ENCODE data around the gene PRRC2B.
A peak's percentile ranks its signal among the peaks of the same experiment; 100 is the strongest.
"Not testable (repeated sequence)": the region's sequence is repeated elsewhere in the genome, so short reads cannot be mapped to it uniquely, and the experiment has no call there.

Gene PRRC2B

DNA sequence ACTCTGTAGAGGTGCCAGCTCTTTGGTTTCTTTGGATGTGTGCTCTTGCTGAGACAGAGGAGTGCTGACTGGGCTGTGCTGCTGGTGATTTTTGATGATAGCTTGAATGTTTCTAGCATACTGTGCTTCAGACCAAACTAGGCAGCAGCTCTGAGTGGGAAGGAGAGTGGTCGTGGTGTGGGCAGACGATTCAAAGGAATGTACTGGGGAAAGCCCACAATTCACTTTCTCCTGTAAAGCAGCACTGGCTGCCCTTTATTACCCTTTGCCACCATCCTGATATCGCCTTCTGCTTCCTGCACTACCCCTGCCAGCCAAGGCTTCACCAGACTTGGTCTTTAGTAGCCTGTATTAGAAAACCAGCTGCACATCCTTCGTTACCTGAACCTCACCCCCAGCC, 45.3 kb downstream of the PRRC2B start:
- no peak for DNase-seq

DNA sequence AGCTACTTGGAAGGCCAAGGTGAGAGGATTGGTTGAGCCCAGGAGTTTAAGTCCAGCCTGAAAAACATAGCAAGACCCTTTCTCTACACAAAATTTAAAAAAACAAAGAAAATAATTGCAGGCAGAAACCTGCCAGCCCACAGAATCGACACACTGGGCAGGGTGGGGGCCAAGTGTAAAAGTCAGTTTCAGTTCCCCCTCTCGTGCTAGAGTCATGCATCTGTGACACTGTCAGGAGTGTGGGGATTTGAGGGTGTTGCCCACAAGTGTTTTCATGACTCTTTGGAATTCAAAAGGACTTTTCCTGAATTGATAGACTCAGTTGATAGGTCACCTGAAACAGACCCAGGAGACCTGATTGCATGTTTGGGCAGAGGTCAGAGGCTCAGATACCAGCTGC, 47.6 kb downstream of the PRRC2B start:
- DNase-seq = no peak

DNA sequence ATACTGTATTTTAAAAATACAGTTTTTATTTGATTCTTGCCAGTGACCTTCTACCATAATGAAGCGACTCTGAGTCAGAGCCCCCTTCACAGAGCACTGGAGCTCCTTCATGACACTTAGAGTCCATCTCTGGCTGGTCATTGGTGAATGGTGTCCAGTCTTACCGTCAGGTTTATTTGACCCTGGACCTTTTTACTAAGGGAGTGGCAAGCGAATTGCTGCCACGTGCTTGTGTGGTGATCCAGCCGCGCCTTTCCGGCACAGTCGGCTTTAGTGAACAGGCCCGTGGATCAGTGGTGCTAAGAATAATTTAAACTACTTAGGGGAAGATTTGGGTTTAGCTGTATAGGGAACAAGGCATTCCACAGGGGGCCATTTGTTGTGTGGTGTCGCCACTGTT, 48.5 kb downstream of the PRRC2B start:
- DNase-seq = no peak

DNA sequence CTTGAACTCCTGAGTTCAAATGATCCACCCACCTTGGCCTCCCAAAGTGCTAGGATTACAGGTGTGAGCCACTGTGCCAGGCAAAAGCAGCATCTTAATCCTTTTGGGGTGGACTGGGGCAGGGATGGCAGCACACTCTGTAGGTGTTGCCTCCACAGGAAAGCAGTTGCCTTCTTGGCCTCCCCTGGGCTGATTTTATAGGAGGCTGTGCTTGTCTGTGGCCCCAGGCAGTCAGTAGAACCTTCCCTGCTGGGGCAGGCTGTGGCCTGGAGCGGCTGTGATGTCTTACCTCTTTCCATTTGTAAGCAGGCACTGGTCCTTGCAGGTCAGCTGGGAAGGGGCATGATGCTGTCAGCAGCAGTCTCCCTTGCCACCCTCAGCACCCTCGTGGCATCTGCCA, 49.8 kb downstream of the PRRC2B start:
- no peak for DNase-seq

DNA sequence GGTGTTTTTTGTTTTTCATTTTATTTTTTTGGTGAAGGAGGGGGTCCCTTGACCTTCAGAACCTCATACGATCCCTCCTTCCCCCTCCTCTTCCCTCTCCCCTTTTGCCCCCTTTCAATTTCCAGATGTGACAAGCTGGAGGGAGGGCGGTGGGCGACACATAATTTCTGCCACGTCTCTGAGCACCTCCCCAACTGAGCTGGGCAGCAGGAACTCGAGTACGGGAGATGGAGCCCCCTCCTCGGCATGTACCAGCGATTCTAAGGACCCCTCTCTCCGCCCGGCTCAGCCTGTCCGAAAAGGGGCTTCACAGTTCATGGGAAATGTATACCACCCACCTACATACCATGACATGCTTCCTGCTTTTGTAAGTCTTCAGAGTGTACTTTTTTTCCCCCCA, 52.4 kb downstream of the PRRC2B start:
- no peak for DNase-seq

DNA sequence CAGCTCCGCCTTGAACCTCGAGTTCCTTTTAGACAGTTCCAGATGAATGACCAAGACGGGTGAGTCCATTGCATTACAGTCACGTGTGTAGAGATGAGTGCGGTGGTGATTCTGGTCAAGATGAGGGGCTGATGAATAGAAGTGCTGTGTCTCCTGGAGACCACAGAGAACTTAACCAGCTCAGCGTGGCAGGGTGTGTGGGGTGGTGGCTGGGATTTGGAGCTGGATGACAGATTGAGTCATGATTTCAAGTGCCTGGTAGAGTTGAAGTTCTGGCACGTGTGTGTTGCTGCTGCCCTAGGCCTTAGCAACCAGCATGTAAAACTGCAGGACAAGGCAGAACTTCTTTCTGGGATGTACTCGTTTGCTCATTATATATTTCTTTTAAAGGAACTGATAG, 53.3 kb downstream of the PRRC2B start:
- no peak for DNase-seq

DNA sequence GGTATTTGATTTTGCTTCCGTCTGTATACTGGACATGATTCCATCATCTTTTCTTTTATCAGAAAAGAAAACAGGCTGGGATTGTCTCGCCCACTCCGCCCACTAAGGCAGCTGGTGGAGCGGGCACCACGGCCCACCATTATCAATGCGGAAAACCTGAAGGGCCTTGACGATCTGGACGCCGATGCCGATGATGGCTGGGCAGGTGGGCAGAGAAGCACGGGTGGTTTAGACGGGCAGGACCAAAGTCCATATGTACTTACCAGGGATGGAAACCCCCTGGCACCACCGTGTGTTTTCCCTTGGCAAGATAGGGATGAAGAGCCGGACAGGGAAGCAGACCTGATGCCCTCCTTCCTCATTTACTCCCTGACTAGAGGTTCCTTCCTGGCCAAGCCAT, 53.7 kb downstream of the PRRC2B start:
- no peak for DNase-seq

DNA sequence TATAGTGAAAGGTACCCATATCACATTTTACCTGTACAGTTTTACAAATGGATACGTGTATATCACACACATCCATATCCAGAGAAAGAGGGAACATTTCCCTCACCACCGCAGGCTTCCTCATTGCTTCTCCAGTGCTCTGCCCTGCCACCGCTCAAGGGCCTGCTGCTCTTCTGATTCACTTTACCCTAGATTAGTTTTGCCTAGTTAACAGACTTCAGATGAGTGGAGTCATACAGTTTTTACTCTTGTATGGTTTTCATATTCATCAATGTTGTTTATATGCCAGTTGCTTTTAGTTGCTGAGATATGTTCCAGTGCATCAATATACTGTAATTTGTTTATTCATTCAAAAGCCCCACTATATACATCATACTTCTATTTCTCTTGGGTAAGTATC, 54.9 kb downstream of the PRRC2B start:
- DNase-seq = no peak

DNA sequence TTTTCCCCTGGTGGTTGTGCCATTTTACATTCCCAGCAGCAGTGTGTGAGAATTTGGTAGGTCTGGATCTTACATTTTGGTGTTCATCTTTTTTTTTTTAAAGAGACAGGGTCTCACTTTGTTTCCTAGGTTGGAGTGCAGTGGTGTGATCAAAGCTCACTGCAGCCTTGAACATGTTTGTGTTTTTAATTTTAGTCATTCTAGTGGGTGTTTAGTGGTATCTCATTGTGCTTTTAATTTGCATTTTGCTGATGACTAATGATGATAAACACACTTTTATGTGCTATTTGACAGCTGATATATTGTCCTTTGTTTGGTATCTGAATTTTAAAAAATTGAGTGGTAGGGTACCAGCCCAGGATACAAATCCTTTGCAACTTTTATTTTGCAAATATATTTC, 55.4 kb downstream of the PRRC2B start:
- no peak for DNase-seq

DNA sequence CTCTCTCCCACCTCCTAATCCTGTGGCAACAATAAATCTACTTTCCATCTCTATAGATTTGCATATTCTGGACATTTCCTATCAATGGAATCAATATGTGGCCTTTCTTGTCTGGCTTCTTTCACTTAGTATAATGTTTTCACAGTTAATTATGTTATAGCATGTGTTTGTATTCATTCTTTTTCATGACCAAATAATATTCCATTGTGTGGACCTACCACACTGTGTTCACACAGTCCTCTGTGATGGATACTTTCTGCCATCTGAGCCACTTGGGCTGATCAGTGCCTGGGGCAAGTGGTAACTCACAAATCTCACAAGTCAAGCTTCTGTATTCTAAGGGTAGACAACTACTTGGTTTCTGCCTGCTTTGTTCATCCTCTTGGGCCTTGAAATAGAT, 60.1 kb downstream of the PRRC2B start:
- no peak for DNase-seq

DNA sequence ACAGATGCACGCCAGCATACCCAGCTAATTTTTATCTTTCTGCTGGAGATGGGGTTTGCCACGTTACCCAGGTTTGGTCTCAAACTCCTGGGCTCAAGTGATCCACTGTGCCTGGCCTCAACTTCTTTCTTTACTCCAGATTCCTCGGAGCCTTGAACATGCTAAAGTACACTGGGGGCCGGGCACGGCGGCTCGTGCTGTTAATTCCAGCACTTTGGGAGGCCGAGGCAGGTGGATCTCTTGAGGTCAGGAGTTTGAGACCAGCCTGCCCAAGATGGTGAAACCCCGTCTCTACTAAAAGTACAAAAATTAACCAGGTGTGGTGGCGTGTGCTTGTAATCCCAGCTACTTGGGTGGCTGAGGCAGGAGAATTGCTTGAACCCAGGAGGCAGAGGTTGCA, 61.8 kb downstream of the PRRC2B start:
- DNase-seq = not testable (repeated sequence)

DNA sequence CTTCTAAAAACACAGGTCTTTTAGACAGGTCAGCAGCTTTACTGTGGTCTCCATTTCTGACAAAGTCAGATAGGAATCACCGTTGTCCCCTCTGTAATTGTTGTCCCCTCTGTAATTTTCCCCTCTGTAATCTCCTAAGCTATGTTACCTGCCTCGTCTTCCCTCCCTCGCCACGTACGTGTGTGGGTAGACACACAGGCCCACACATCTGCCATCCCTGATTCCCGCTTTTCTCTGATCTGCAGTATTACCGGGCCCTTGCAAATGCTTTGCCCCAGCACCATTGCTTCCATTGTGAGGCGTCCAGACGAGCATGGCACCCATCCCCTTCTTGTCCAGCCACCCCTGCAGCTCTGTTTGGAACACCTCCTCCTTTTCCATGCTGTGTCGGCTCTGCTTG, 63.9 kb downstream of the PRRC2B start:
- DNase-seq = no peak

DNA sequence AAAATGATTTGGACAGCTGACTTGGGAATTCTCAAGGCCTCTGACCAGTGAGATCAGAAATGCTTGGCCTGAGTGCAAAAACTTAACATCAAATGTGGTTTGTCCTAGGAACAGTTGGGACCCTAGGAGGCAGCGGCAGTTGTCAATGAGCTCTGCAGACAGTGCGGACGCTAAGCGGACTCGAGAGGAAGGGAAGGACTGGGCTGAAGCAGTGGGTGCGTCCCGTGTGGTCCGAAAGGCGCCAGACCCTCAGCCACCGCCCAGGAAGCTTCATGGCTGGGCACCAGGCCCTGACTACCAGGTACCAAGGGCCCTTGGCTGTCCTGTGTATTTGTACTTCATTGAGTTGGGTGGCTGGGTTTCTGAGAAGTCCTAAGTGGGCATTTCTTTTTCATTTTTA, 65.2 kb downstream of the PRRC2B start:
- DNase-seq = no peak

DNA sequence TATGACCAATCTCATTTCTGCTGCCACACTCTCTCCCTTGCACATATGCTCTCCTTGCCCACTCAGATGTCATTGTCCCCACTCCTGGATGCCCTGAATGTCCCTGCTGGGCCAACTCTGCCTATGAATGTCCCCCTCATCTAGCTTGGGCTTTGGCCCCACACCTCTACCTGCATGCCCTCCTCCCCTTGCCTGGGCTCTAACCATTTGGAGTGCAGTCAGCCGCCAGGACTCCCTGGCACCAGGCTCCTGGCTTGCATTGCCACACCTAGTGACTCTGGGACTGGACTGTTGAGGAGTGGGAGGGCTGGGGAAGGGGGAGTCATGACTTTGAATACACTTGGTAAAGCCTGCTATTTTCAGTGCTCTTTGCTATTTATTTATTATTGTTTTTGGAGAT, 67.3 kb downstream of the PRRC2B start:
- no peak for DNase-seq

DNA sequence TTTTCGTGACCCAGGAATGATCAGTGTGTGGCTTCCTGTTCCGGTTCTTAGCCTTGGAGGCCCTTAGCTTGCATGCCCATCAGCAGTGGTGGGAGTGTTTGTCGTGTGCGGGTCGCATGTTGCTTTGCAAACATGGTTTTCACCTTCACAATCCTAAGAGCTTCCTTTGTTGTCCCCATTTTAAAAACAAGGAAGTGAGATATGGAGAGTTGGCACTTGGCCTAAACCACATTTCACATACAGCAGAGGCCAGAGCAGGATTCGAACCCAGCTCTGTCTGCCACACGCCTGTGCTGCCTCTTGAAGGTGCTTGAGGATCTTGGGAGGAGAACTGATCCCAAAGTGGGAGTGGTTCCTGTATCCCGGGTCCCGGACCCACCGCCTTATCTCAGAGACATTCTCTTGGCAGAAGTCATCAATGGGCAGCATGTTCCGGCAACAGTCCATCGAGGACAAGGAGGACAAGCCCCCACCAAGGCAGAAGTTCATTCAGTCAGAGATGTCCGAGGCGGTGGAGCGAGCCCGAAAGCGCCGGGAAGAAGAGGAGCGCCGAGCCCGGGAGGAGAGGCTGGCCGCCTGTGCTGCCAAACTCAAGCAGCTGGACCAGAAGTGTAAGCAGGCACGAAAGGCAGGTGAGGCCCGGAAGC, 70.6 kb downstream of the PRRC2B start:
- DNase-seq = peak; percentile 27

DNA sequence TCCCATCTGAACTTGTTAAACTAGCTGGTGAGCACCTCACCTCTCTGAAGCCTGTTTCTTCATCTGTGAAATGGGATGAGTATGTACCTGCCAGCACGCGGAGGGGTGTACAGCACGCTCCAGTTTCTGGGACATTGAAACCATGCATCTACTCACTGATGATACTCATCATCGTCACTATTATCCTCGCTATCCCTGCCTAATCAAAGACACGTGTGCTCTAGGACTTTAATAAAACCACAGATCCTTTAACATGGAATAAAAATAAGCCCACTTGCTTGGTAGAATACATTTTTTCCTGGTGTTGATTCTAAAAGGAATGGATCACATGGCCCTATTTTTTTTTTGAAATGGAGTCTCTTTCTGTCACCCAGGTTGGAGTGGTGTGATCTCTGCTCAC, 71.5 kb downstream of the PRRC2B start:
- no peak for DNase-seq

DNA sequence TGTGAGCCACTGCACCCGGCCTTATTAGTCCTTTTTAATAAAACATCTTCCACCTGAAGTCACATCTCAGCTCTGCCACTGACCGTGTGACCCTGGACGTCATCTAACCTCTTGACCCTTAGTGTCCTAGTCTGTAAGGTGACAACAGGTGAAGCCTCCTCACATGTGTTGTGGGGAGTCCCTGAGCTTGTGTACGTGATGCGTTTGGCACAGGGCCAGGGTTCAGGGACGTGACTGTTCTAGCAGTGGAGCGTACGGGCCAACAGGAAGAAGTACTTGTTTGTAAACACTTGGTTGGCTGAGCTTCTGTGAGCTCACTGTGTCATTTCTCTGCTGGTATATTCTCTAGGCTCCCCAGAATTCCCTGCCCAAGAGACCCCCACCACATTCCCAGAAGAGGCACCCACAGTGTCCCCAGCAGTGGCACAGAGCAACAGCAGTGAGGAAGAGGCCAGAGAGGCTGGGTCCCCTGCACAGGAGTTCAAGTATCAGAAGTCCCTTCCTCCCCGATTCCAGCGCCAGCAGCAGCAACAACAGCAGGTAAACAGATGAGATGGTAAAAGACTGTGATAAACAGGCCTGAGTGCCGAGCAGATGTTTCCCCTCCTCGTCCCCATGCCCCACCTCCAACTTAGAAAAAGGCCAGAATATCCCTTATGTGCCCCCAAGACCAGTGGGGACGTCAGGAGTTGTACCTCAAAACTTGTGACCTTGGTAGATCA, 73.5 kb downstream of the PRRC2B start:
- no peak for DNase-seq

DNA sequence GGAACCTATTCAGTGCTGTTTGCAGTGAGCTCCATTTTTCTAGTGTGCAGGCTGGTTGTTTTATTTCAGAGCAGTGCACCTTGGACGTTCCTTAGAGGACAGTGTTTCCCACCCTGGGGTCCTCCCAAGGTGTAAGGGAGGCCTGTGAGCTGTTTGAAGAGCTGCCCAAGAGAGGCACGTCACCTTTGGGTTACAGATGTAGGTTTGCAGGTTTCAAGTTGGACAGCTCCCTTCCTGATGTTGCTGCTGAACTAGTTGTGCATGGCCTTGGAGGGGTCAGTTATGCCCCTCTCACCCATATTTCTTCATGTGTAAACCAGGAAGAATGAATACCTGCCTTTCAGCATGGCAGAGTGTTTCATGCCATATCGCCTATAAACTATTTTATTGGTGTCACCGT, 74.1 kb downstream of the PRRC2B start:
- DNase-seq = no peak

DNA sequence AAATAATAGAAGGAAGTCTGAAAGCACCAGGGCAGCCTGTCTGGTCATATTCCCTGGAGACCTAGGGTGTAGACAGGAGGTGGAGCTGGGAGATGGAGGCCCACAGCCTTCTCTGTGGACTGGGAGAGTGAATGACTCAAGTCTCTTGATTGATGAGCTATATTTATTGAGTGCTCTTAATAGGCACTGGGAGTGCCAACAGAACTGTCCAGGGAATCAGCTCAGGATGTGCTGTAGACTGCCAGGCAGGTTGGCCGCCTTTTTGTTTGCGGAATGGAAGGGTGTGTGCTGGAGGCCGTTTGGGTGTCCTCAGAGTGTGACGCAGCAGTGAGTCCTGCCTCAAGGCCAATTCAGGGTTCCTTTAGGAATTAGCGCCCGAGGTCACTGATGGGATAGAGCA, 75.5 kb downstream of the PRRC2B start:
- DNase-seq = no peak

DNA sequence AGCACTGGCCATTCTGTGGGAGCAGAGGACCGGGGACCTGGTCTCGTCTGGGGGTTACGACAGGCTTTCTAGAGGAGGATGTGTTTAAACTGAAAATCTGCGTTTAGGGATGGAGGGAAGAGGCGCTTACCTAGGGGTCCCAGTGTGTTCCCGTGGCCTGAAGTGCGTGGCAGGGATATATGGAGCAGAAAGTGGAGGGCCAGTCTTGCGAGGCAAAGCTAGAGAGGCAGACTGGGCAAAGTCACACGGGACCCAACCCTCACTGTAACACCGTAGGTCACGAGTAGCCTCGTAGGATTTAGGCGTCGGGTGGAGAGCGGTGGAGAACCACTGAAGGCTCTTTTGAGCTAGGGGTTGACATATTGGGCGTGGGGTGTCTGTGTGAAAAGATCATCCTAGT, 76.1 kb downstream of the PRRC2B start:
- DNase-seq = no peak

DNA sequence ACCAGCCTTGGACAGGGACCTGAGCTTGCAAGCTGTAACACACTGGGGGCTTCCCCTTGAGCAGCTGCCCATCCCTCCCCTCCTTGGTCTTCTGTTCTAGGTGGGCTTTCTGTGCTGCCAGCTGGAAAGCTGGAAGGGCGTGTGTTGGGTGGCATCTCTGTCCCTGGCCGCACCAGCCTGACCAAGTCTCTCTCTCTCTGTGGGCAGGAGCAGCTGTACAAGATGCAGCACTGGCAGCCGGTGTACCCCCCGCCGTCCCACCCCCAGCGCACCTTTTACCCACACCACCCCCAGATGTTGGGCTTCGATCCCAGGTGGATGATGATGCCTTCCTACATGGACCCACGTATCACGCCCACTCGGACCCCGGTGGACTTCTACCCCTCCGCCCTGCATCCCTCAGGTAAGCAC, 76.7 kb downstream of the PRRC2B start:
- no peak for DNase-seq

DNA sequence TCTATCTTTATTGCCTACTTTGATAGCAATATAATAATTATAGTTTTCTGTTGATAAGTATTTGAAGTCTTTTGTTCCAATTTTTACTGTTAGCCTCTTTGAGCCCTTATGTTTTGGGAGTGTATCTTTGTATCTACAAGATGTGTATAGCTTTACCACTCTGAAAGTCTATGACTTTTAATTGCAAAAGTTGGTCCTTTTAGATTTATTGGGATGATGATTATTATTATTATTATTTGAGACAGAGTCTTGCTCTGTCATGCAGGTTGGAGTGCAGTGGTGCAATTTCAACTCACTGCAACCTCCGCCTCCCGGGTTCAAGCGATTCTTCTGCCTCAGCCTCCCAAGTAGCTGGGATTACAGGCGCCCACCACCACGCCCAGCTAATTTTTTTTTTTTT, 78.2 kb downstream of the PRRC2B start:
- not testable (repeated sequence) for DNase-seq

DNA sequence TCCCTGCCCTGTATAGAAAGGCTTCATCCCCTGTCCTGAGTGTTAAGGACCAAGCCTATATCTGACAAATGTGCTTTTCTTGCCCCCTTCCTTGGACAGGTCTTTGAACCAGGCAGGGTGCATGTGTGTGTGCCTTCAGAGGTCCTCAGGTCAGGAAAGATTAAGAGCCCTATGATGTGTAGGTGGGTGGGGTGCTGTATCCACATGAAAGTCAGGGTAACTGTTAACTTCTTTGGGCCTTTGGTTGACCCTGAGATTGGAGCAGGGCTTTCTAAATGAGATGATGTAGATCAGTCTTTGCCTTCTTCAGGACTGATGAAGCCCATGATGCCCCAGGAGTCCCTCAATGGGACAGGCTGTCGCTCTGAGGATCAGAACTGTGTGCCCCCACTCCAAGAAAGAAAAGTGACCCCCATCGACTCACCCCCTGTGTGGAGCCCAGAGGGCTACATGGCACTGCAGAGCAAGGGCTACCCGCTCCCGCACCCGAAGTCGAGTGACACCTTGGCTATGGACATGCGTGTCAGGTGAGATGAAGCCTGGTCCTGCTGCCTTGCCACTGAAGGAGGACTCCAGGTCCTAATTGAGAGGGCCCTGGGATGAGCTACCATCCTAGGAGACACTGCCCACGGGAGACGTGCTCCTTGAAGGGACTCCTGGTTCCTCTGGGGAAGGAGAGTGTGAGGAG, 79.5 kb downstream of the PRRC2B start:
- DNase-seq = no peak

DNA sequence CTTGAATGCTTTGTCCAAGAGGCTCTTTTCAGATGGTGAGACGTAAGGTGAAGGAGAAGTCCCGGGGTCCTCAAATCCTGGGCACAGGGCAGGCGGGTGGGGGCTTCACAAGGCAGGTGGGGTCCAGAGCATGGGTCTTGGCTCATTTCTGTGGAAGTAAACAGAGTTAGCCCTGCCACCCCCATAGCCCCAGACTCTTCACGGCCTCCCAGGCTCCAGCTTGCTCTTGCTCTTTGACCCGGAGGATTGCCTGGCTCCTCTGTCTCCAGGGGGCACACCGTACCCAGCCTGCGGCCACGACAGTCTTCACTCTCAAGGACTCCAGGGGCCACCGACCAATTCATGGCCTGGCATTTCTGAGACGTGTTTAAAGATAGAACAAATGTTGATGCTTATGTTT, 80.0 kb downstream of the PRRC2B start:
- DNase-seq = no peak

DNA sequence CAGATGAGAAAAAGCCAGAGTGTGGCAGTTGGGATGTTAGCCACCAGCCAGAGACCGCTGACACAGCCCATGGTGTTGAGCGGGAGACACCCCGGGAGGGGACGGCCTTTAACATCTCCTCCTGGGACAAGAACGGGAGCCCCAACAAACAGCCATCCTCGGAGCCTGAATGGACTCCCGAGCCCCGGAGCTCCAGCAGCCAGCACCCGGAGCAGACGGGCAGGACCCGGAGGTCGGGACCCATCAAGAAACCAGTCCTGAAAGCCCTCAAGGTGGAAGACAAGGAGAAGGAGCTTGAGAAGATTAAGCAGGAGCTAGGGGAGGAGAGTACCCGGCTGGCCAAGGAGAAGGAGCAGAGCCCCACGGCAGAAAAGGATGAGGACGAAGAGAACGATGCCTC, 80.8 kb downstream of the PRRC2B start:
- no peak for DNase-seq

Data from OCI-M1 (cell line).